ENCODE data around the gene SULT1C3. TPM values are rescaled to one million over a fixed set of nuclear protein-coding genes. Genes with fewer than 3 reads are reported as not detected.

Gene SULT1C3
- total and polyA plus RNA-seq, 4 donors = not detected

GRCh38 chr2:108257757-108258331 is 18.1 kb downstream of the SULT1C3 start:
- Histone ChIP-seq H3K9me3 (ENCODE audit: control insufficient read depth in 4 of 4, insufficient read depth in 3 of 4, low read length in 3 of 4) (no peaks in the 10 kb centered on the region), H3K9ac (ENCODE audit: insufficient read depth in 1 of 2, low read length in 2 of 2) (no peak overlapping the region), H3K27me3 (ENCODE audit: control insufficient read depth in 3 of 3, insufficient read depth in 3 of 3, low read length in 2 of 3) (no peaks in the 10 kb centered on the region), H3K36me3 (ENCODE audit: control insufficient read depth in 4 of 4, insufficient read depth in 4 of 4, low read length in 4 of 4) (no peaks in the 10 kb centered on the region), H3K4me1 (ENCODE audit: control insufficient read depth in 5 of 5, insufficient read depth in 5 of 5, low read length in 5 of 5) (no peaks in the 10 kb centered on the region), H3K27ac (ENCODE audit: low read depth in 1 of 2, low read length in 1 of 2) (no peak overlapping the region), H3K4me3 (no peak overlapping the region)
- DNase-seq = no peak
- WGBS, 2 donors = 67 to 71% methylated on average over 3 of the region's 3 CpGs
- ATAC-seq (ENCODE audit: insufficient read depth, low FRiP score) = no peak
- TF ChIP-seq CTCF (IDR thresholded peaks at IDR 0.05; ENCODE audit: control extremely low read depth, extremely low read depth) = no peak

GRCh38 chr2:108260773-108261172 is 21.0 kb downstream of the SULT1C3 start:
- Histone ChIP-seq H3K9ac (ENCODE audit: insufficient read depth in 1 of 2, low read length in 2 of 2) (no peak overlapping the region), H3K36me3 (ENCODE audit: control insufficient read depth in 4 of 4, insufficient read depth in 4 of 4, low read length in 4 of 4) (no peaks in the 10 kb centered on the region), H3K9me3 (ENCODE audit: control insufficient read depth in 4 of 4, insufficient read depth in 3 of 4, low read length in 3 of 4) (no peaks in the 10 kb centered on the region), H3K27ac (ENCODE audit: low read depth in 1 of 2, low read length in 1 of 2) (no peak overlapping the region), H3K27me3 (ENCODE audit: control insufficient read depth in 3 of 3, insufficient read depth in 3 of 3, low read length in 2 of 3) (no peaks in the 10 kb centered on the region), H3K4me3 (no peak overlapping the region), H3K4me1 (ENCODE audit: control insufficient read depth in 5 of 5, insufficient read depth in 5 of 5, low read length in 5 of 5) (no peaks in the 10 kb centered on the region)
- DNase-seq (no peak), ATAC-seq (ENCODE audit: insufficient read depth, low FRiP score) (no peak)
- 85 to 95% methylated on average over 1 of the region's 1 CpG for WGBS, 2 donors
- no peak for TF ChIP-seq CTCF (IDR thresholded peaks at IDR 0.05; ENCODE audit: control extremely low read depth, extremely low read depth)

GRCh38 chr2:108262036-108262435 is 22.3 kb downstream of the SULT1C3 start:
- no peak for TF ChIP-seq CTCF (IDR thresholded peaks at IDR 0.05; ENCODE audit: control extremely low read depth, extremely low read depth)
- ATAC-seq (ENCODE audit: insufficient read depth, low FRiP score) (no peak), DNase-seq (no peak)
- H3K27me3 ChIP-seq (ENCODE audit: control insufficient read depth in 3 of 3, insufficient read depth in 3 of 3, low read length in 2 of 3) = no peaks in the 10 kb centered on the region
- no peak overlapping the region for H3K27ac ChIP-seq (ENCODE audit: low read depth in 1 of 2, low read length in 1 of 2)
- no peaks in the 10 kb centered on the region for H3K36me3 ChIP-seq (ENCODE audit: control insufficient read depth in 4 of 4, insufficient read depth in 4 of 4, low read length in 4 of 4)
- peaks cover 0 to 5% (median 0%) of the 10 kb centered on the region in 5 donors for H3K4me1 ChIP-seq (ENCODE audit: control insufficient read depth in 5 of 5, insufficient read depth in 5 of 5, low read length in 5 of 5)
- no peak overlapping the region for H3K9ac ChIP-seq (ENCODE audit: insufficient read depth in 1 of 2, low read length in 2 of 2)
- H3K9me3 ChIP-seq (ENCODE audit: control insufficient read depth in 4 of 4, insufficient read depth in 3 of 4, low read length in 3 of 4) = no peaks in the 10 kb centered on the region
- WGBS, 2 donors = 87 to 91% methylated on average over 1 of the region's 1 CpG
- no peak overlapping the region for H3K4me3 ChIP-seq

- H3K9me3 ChIP-seq (ENCODE audit: control insufficient read depth in 4 of 4, insufficient read depth in 3 of 4, low read length in 3 of 4) = no peaks in the 10 kb centered on the region
- H3K36me3 ChIP-seq (ENCODE audit: control insufficient read depth in 4 of 4, insufficient read depth in 4 of 4, low read length in 4 of 4) = no peaks in the 10 kb centered on the region
- TF ChIP-seq CTCF (IDR thresholded peaks at IDR 0.05; ENCODE audit: control extremely low read depth, extremely low read depth) = no peak
- DNase-seq = no peak
- H3K27ac ChIP-seq (ENCODE audit: low read depth in 1 of 2, low read length in 1 of 2) = no peak overlapping the region
- no peaks in the 10 kb centered on the region for H3K27me3 ChIP-seq (ENCODE audit: control insufficient read depth in 3 of 3, insufficient read depth in 3 of 3, low read length in 2 of 3)
- H3K4me1 ChIP-seq (ENCODE audit: control insufficient read depth in 5 of 5, insufficient read depth in 5 of 5, low read length in 5 of 5) = peaks cover 0 to 17% (median 3%) of the 10 kb centered on the region in 5 donors
- no peak overlapping the region for H3K4me3 ChIP-seq
- ATAC-seq (ENCODE audit: insufficient read depth, low FRiP score) = no peak
- H3K9ac ChIP-seq (ENCODE audit: insufficient read depth in 1 of 2, low read length in 2 of 2) = no peak overlapping the region
These were observed 23.6 kb downstream of the SULT1C3 start for GRCh38 chr2:108263401-108263800.

Measured in lung (tissue), 12 donors.